Mesothelial cell of epicardium (in vitro differentiated cells): ENCODE data around the gene TNFRSF1B. TPM values are rescaled to one million over a fixed set of nuclear protein-coding genes. Genes with fewer than 3 reads are reported as not detected.

ENCODE experiments used
- DNase-seq, 2 experiments: peaks; one replicate each; pipeline ENCODE4 v3.0.0; 2021; ENCODE audit warnings: low spot score in 2 of 2; ENCODE audit not compliant: unreplicated experiment in 2 of 2
- H3K27ac Mint-ChIP-seq: 2 replicates; pipeline ENCODE4 v1.8.0; 2021; ENCODE audit warnings: mixed read lengths
- H3K27me3 Mint-ChIP-seq: 2 replicates; pipeline ENCODE4 v1.8.0; 2021; ENCODE audit warnings: low read depth, mixed read lengths
- H3K36me3 Mint-ChIP-seq: 2 replicates; pipeline ENCODE4 v1.8.0; 2021; ENCODE audit warnings: mixed read lengths
- H3K4me1 Mint-ChIP-seq: 2 replicates; pipeline ENCODE4 v1.8.0; 2021; ENCODE audit warnings: mixed read lengths
- H3K4me3 Mint-ChIP-seq: 2 replicates; pipeline ENCODE4 v1.8.0; 2021; ENCODE audit warnings: mild to moderate bottlenecking, moderate library complexity, mixed read lengths
- H3K9me3 Mint-ChIP-seq: 2 replicates; pipeline ENCODE4 v1.8.0; 2021; ENCODE audit warnings: mixed read lengths
- total RNA-seq: library from RNA; stranded (reverse); gene quantifications from 3 replicates; pipeline ENCODE4 v1.2.1, GENCODE V29; 2021
- TF ChIP-seq, protein P1 (sequence below): fragments of 200-600 bp; sonication (generic); IDR thresholded peaks from one replicate; pipeline ENCODE4 v1.5.0; 2021; ENCODE audit warnings: antibody characterized with exemption; ENCODE audit not compliant: unreplicated experiment

Gene TNFRSF1B
- total RNA-seq, 1 donor from 2014 or later, result 2.9 TPM

DNA sequence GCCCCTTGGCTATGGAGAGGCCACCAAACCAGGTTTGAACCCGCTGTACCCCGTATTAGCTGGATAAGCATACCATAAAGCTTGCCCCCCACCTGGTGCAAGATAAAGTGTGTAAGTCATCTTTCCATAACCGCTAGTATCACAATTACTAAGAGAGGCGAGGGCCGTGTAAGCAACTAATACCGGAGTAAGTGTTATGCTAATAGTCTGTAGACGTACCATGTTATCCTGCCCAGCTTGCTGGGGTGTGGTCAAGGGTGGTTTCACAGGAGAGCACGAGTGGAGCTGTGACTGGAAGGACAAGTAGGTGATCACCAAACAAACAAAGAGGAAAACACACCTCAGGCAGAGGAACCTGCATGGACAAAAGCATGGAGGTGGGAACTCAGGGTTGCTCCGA, 3.6 kb upstream of the TNFRSF1B start:
- Mint-ChIP-seq H3K36me3 (no peaks in the 10 kb centered on the region), H3K27me3 (peaks cover 32% of the 10 kb centered on the region), H3K4me1 (peaks cover 15% of the 10 kb centered on the region), H3K9me3 (no peaks in the 10 kb centered on the region), H3K4me3 (no peak overlapping the region), H3K27ac (no peak overlapping the region)
- no peak for DNase-seq
- TF ChIP-seq, protein P1, sequence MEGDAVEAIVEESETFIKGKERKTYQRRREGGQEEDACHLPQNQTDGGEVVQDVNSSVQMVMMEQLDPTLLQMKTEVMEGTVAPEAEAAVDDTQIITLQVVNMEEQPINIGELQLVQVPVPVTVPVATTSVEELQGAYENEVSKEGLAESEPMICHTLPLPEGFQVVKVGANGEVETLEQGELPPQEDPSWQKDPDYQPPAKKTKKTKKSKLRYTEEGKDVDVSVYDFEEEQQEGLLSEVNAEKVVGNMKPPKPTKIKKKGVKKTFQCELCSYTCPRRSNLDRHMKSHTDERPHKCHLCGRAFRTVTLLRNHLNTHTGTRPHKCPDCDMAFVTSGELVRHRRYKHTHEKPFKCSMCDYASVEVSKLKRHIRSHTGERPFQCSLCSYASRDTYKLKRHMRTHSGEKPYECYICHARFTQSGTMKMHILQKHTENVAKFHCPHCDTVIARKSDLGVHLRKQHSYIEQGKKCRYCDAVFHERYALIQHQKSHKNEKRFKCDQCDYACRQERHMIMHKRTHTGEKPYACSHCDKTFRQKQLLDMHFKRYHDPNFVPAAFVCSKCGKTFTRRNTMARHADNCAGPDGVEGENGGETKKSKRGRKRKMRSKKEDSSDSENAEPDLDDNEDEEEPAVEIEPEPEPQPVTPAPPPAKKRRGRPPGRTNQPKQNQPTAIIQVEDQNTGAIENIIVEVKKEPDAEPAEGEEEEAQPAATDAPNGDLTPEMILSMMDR, result no peak

DNA sequence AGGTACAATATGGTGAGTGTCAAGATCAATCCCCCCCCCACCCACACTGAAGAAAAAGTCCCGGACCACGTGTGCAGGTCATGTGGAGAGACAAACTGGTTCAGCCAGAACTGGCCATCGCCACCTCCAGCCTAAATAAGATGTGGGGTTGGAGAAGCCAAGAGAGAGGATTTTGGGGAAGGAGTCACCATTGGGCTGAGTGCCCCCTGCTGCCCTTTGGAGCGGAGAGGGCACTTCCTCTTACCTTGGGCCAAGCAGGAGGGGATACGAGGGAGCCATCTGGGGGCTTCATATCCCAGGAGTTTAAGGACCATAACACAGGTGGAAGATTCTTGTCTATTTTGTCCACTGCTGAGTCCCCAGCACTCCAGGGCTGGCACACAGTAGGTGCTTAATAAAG, 2.6 kb upstream of the TNFRSF1B start:
- DNase-seq, result no peak
- TF ChIP-seq, protein P1, result no peak
- Mint-ChIP-seq H3K27me3 (peaks cover 42% of the 10 kb centered on the region), H3K4me1 (peaks cover 15% of the 10 kb centered on the region), H3K9me3 (no peaks in the 10 kb centered on the region), H3K27ac (no peak overlapping the region), H3K4me3 (no peak overlapping the region), H3K36me3 (no peaks in the 10 kb centered on the region)

DNA sequence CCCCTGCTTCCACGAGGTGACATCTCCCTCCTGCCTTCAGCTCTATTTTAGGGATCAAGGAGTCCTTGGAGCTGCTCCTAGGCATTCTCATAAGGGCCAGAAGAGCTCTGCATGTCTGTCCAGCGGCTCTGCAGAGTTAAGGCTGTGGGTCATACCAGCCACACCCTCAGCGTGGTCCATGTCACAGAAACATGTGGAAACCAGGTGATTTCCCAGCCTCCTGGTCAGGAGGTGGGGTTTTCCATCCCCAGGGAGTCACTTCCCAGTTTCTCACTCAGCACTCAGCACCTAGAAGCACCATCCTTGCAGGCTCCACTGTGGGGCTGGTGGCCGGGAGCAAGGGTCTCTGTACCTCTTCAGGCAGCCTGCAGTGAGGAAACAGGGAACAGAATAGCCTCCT, 1.4 kb upstream of the TNFRSF1B start:
- Mint-ChIP-seq H3K9me3 (no peaks in the 10 kb centered on the region), H3K36me3 (no peaks in the 10 kb centered on the region), H3K27ac (no peak overlapping the region), H3K4me1 (peaks cover 15% of the 10 kb centered on the region), H3K4me3 (no peak overlapping the region), H3K27me3 (peaks cover 52% of the 10 kb centered on the region)
- no peak for DNase-seq
- TF ChIP-seq, protein P1, result no peak

DNA sequence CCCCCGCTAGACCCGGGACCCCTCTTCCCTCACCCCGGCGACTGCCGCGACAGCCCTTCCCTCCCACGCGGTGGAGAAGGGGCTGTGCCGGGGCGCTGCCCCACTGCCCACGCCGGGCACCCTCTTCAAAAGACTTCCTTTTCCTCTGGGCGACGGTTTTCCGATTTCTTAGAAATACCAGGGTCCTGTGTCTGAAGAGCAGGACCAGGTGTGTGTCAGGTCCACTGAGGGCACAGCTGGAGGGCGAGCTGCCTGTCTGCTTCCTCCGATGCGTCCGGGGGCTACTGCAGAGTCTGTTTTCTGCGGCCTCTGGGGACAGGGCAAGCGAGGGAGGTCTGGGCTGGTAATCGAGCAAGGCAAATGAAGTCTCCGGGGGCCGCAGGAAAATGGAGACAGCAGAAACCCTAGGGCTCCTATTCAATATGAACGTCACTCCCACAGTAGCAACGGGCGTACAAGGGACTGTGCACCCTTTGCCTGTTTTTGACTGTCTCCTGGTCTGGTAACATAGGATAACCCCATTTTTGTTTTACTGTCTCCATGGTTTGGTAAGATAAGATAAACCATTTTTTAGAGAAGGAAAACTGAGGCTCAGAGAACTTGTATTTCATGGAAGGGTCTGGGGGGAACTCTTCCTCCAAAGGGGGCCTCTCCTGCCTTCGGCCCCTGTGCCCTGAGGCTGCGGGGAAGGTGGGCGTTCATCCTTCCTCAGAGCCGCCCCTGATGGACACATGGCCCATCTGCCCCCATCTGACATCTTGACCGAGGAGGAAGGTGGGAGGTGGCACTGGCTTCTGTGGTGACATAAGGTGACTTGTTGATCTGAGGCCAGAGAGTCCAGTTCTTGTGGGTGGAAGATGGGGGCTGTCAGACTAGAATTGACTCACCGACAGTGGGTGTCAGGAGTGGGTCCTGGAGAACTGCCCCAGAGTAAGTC, 970 bp downstream of the TNFRSF1B start:
- H3K27ac Mint-ChIP-seq, result no peak overlapping the region
- no peak for DNase-seq
- H3K9me3 Mint-ChIP-seq, result no peaks in the 10 kb centered on the region
- H3K4me3 Mint-ChIP-seq, result peak overlapping the region; percentile 70
- H3K4me1 Mint-ChIP-seq, result peaks cover 9% of the 10 kb centered on the region
- H3K27me3 Mint-ChIP-seq, result peaks cover 55% of the 10 kb centered on the region
- TF ChIP-seq, protein P1, result no peak
- H3K36me3 Mint-ChIP-seq, result no peaks in the 10 kb centered on the region

DNA sequence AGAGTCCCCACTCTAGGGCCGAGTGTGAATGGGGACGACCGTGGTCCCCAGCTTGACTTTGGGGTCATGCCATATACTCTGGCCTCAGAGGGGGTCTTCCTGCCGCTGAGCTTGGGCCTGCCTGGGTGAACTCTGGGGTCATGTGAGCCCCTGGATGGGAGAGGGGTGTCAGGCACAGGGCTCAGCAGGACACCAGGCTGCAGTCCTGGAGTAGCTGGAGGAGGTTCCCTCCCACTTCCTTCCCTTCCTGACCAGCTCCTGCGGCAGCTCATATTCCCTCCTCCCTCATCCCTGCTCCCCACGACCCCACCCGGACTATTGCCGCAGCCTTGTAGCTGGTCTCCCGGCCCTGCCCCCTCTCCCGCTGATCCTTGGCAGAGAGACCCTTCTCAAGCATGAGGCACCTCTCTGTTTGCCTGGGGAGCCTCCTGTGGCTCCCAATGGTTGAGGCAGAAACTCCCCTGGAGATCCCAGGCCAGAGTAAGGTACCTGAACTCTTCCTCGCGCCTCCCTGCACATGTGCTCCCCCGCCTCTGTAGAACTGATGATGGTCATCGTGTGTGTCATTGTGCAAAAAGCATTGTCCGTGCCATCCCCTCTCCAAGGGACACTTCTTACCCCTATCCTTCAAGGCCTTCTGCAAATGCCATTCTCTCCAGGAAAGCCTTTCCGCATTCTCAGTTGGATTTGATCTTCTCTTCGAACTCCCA, 1.8 kb downstream of the TNFRSF1B start:
- no peaks in the 10 kb centered on the region for H3K36me3 Mint-ChIP-seq
- DNase-seq, result no peak
- no peak overlapping the region for H3K4me3 Mint-ChIP-seq
- peaks cover 55% of the 10 kb centered on the region for H3K27me3 Mint-ChIP-seq
- peaks cover 9% of the 10 kb centered on the region for H3K4me1 Mint-ChIP-seq
- TF ChIP-seq, protein P1, result no peak
- no peaks in the 10 kb centered on the region for H3K9me3 Mint-ChIP-seq
- no peak overlapping the region for H3K27ac Mint-ChIP-seq
